ENCODE measurements around the gene MLLT3.

Gene MLLT3

DNA sequence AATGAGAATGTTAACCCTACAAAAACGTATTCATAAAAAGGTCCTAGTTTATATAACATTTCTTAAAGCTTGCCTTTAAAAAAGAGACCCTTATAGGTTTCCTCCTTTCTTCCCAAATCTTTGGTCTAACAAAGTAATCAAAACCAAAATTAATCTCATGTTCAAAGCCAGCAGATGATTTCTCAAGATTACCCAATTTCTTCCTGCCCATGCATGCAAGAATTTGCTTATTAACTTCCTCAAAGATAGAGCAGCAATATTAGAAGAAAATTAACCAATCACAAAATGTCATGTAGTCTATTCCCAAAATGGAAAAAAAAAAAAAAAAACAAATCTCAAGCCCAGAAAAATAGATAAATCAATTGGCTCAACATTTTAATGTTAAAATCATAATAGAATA is 114.9 kb downstream of the MLLT3 start:
- no peak for DNase-seq

DNA sequence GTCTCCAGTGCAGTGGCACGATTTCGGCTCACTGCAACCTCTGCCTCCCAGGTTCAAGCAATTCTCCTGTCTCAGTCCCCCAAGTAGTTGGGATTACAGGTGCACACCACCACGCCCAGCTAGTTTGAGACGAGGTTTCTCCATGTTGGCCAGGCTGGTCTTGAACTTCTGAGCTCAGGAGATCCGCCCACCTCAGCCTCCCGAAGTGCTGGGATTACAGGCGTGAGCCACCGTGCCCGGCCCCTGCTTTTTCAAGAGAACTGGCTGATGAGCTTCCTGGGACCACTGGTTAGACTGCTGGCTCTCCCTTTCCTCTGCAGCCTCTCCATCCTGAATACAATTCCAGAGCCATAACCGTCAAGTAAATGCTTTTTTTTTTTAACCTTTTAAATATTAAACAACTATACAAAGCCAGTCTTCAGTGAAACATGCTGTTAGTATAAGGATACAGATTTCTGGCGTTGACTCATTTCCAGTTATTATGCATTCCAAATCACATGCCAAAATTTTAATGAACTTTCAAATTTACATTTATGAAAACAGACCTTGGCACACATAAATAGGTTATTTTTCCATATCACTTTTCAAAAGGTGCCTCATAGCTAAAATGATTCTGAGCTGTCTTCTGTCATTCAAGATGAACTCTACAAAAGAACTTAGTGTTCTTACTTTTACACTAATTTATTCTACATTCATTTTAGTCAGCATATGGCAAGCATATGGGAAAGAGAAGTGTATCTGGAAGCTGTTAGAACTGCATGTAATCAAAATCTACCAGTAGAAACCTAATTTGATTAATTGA is 116.0 kb downstream of the MLLT3 start:
- no peak for DNase-seq

DNA sequence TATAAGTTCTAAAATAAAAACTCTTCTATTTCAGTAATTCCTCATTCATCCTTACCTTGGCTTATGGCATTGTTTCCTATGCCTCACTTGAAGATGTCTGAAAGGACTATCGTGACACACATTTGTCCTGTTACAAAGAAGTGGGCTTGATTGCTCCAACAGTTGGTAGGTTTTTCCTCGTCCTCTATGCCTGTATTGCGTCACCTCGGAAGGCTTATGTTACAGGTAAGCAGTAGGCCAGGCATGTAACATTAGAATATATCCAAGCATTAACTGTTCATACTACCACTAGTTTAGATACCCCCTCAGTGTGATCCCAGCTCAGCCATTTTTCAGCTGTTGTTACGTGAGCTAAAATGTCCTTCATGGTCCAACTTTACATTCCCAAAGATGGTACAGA is 116.7 kb downstream of the MLLT3 start:
- no peak for DNase-seq

DNA sequence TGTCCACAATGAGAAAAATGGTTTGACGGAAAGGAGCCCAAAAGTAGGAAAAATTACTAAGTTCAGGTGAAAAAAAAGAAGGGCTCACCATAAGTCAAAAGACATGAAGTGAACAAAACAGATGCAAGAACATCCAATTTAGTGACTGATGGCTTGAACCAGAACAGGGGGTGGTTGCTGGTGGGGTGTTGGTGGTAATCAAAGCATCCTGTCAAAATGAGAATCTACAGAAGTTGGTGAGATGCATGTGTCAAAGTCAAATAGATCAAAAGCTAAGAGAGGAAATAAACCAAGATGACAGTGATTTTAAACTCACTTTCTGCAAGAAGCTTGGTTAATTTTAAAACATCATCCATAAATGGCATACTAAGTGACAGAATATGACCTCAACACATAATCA is 117.4 kb downstream of the MLLT3 start:
- no peak for DNase-seq

DNA sequence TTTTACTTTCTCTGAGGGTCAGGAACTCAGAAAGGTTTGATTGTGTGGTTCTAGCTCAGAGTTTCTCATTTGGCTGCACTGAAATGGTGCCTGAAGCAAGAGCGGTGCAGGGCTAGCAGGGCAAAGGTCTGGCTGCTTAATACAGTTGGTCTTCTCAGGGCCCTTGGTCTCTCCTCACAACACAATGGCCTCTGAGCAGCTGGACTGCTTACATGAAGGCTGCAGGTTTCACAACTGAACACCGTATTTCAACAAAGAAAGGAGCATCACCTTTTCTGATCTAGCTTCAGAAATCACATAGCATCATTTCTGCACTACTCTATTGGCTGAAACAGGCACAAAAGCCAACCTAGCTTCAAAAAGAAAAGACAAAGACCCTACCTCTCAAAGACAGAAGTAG is 122.2 kb downstream of the MLLT3 start:
- DNase-seq = no peak

DNA sequence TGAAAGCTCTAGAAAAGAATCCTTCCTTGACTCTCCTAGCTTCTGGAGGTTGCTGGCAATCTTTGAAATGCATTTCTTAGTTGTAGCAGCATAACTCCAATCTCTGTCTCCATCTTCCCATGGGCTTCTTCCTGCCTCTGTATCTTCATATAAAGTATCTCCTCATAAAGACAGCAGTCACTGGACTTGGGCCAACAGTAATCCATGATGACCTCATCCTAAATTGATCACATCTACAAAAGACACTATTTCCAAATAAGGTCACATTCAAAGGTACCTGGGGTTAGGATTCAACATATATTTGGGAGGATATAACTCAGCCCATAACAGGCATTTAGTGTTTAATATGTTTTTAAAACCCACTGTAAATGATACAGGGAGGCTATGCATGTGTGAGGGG is 123.3 kb downstream of the MLLT3 start:
- no peak for DNase-seq

DNA sequence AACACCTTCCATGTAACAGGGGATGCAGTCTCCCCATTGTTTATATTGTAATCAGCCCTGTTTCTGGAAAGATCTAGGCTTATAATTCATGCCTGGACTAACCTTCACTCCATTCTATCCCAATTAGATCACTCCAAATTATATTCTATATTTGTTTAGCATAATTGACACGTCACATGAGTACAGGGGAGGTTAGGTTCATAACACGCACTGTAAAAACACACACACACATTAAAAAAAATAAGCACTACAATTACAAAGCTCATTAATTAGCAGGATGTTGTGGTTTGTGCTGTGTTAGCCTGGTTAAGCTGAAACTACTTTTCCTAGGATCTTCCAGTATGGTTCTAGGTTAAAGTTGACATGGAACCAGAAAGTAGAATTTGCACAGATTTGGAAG is 126.0 kb downstream of the MLLT3 start:
- DNase-seq = no peak

DNA sequence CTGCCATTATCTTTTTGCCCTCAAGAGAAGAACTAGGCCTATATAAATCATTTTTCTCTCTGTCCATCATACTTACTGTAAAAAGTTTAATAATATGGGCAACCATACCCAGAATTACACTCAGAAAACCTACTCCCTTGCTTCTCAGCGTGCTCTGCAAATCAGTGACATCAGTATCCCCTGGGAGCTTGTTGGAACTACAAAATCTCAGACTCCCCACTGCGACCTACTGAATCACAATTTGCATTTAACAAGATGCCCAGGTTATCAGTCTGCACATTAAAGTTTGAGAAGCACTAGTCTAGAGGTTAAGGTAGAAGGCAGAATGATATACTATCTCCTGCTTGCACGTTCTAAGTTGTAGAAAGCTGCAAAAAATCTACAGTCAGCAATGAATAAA is 127.2 kb downstream of the MLLT3 start:
- no peak for DNase-seq

DNA sequence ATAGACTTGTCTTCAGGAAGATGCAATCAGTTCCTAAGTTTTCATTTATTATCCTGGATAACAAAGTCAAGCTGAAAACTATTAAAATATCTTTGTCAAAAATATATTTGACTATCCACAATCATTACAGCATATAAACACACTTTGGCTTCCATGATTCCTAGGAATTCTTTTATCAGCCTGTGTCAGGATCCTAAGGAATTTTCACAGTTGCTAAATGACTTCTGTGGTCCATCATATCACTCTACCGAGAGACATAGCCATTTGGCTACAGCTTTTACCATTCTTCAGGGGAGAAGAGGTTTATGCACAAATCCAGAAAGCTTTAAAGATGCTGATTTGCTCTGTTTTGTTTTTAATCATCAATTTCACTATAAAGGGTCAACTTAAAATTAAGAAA is 128.3 kb downstream of the MLLT3 start:
- DNase-seq = no peak

DNA sequence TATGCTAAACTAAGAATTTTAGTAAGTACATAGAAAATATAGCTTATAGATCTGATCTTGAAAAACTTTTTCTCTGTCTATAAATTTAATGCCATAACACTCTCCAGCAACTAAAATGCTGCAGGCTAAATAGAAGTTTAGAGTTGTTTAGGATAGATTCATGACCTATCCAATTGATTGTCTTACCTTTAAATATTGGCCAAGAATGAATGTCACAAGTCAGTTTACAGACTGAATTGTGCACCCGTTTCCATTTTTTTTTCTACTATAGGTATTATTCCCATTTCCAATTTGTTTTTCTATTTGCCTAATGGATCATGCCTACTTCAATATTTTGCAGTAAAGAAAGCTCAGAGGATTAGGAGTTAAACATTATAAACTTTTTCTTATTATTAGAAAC is 129.5 kb downstream of the MLLT3 start:
- DNase-seq = no peak

DNA sequence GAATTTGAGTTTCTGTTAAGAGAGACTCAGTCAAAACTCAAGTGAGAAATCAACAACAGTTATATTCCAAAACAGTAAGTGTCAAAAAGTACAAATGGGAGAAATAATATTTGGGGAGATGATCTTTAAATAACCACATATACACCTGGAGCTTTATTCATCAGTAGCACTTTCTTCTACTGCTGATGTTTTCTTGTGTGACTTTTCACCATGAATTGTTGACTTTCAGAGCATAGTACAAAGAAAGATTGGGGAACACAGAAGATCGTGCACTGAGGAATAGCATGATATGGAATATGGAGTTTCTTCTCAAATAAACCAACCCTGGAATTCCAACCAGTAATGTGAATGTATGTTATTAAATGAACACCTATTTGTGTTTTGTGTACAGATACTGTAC is 130.7 kb downstream of the MLLT3 start:
- no peak for DNase-seq

DNA sequence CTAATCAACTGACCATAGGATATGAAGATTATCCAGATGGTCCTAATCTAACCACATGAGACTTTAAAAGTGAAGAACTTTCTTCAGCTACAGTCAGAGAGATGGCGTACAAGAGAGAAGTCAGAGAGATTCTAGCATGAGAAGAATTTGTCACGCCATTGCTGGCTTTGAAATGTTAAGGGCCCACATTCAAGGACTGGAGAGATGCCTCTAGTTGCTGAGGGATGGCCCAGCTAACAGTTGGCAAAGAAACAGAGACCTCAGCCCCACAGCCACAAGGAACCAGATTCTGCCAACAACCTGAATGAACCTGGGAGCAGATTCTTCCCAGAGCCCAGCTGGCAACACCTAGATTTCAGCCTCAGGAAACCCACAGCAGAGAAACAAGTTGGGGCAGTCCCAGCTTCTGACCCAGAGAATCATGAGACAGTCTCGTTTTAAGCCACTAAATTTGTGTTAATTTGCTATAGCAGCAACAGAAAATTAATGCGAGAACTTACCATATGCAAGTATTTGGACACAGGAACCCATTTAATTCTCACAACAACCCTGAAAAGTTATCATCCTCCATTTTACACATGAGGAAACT is 132.0 kb downstream of the MLLT3 start:
- DNase-seq = no peak

DNA sequence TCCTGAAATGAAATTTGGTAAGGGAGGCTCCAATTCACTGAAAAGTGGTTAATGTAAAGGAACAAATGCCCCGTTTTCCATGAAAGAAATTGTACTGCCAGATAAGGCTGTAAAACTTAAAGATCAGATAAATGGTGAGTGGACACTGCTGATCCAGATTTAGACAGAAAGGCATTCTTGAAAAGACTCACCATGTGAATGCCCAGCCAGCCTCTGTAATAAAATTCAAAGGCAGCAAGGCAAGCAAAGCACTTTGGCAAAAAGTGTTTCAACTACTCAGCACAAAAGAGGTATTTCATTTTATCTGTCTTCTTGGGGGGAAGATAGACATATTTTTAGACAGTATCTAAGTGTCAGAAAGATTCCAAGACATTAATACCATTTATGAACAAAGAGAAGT is 133.6 kb downstream of the MLLT3 start:
- no peak for DNase-seq

DNA sequence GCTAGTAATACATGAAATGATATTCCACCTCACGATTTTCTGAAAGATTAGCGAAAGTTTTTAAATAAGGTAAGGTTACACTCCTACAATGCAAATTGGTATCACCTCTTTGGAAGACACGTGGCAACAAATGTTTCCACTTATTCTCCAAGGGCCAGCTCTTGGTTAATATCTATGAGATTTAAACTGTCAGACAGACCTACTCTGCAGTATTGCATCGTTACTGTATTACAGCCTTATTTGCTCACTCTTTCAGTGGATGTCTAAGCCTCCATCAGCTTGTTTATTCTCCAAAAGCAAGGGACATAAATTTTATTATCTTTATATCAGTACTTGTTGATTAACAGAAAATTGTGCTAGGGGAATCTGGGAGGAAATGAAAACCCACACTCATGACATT is 135.7 kb downstream of the MLLT3 start:
- DNase-seq = no peak

DNA sequence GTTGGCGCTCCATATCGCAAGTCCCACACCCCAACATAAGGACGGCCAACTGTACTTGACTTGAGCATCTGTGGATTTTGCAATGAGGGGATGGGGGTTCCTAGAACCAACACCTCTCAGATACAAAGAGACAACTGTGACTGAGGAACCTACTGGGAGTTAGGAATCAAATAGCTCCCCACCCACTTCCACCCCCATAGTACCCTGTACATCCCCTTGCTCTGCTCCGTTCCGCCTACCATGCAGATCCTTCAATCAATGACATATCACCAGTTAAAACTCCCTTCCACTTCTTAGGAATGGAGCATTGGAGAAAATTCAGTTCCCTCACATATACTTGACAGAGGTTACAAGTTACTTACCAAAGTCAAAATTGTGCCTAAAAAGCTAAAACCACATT is 140.9 kb downstream of the MLLT3 start:
- no peak for DNase-seq

DNA sequence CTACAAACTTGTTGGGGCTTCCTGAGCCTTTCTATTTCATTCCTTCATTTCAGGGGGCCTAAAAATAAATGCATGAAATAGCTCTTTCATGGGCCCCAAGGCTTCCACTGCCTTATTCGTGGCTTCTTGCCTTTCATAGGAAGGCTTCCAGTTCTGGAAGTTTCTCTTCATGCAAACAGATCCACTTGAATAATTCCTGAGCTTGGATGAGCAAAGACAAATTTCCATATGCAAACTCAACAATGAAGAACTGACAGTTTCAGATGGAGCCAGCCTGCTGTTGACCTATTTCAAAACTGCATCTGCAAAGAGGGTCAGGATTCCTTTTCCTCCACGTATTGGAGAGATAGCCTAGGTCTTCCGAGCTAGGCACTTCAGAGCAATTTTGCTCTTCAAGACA is 142.1 kb downstream of the MLLT3 start:
- no peak for DNase-seq

DNA sequence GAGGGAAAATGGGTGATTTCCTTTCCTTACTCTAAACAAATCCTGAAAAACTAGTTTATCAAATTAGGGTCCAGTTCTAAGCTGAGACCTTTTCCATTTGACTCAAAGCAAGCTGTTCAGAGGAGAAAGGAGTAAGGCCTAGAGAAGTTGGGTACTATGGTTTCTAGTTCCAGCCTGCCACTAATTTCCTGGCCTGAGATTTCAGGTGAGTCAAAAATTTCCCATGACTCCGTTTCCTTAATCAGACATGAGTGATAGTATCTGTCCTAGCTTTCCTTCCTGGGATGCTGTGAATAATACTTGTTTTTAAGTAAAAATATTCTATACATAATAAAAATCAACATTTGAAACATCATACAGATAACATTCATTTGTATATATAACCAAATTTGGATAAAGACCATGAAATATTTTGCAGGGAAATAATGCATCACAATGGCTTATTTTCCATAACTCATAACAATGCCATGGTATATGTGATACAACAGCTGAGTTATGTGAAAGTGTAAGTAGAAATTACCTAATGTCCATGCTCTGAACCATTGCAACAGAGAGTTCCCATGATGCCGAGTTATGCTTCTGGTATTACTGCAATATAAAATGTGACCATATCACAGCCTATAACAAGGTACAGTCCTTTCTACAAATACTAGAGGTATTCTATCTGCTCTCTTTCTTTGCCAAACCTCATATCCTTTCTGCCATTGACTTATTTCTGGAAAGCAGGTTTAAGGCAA is 142.7 kb downstream of the MLLT3 start:
- DNase-seq = no peak

DNA sequence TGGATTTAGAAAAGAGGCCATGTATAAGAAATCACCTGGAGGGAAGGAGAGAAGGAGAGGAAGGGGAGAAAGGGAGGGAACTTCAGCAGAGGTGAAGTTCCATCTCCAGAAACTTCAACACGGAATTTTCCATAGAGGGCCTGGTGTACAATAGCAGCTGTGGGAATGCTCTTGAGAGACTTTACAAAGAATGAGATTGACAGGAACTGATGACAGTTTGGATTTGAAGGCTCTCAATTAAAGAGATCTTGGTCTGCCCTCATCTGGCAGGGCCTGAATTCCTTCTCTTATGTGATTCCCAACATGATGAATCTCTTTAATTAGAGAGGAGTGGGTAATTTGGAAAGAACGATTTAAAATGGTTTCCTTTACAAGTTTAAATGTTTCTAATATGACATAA is 143.5 kb downstream of the MLLT3 start:
- DNase-seq = no peak

DNA sequence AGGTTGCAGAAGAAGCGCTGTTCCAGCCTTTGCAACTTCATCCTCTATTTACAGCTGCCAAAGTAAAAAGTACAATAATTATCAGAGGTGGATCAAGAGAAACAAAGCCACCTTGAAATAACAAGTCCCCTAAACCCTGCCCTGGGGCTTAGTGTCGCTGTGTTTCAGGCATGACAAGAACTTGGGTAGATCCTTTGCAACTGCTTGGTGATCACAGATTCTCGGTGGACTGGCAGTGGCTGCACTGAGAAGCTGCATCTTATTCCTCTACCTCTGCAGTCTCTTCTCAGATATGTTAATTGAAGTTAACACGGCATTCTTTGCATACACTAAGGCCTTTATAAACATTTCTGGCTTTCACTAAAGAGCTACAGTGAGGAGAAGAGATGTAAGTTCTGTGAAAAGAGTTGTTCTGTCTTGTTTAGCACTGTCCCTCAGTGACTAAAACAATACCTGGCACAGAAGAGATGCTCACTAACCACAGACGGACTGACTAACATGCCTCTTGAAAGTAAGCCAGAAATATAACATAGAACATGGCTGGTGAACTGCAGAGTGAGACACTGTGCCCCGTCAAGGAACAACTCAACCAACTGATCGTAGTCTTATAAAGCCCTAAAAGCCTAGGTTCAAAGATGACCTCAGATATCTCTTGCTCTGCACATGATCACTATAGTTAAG is 144.2 kb downstream of the MLLT3 start:
- DNase-seq = no peak

DNA sequence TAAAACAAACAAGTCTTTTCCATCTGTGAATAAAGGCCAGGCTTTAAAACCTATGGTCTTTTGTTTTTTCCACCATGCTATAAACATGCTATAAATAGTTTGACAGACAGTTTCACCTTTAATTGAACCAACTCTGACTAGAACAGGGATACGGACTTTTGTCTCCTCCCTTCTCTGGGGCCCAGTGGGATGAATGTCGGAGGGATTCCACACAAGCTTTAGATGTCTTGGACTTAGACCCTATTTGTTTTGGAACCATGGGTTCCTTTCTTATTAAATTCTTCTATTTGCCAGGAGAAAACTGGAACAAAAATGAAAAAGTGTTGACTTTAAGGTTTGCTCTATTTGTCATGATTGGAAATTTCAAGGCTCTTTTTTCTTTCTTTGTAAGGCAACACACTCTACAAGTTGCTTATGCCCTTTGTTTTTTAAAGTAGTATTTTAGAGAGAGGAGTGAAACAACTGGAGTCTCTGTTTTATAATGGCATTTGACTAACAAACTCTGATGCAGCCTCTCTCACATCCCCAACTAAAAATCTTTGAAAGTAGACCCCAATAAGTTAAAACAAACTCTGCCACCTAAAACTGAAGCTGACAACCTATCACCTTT is 145.3 kb downstream of the MLLT3 start:
- DNase-seq = no peak

DNA sequence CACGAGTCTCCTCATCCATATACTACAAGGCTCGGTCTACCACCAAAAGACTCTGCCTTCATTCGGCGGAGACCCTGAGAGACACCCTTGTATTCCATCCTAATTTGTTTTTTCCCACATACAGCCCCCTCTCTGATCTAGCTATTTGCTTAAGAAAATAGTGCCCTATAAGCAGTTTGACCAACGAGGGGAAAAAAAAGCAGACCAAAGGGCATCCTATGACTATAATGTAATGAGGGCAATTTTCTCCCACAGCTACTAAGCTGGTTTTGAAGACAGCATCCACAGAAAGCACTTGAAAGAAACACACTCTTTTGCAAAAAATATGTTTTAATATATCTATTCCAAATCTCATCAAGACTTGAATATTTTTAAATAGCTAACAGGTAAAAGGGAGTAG is 147.8 kb downstream of the MLLT3 start:
- DNase-seq = no peak

DNA sequence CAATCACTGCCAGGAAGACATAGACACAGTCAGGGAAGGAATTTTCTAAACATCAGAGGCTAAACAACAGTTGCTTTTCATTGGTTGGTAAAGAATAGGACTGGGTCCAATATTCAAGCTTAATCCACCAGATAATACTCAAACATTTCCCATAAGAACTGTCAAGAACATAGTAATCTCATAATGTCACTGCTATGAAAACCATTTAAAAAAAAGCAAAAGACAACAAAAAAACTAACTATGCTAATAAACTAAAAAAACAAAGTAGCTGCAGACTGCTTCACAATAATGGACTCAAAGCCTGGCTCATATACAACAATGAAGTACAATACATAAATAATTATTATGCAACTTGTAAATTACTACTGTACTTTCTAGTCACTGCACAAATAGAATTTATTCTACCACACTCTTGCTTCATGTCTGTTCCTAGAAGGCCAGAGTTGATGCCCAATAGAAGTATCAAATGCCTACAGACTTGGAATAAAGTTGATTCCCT is 148.7 kb downstream of the MLLT3 start:
- DNase-seq = no peak

All from NCI-H1105 treated with DMSO at 0.1 percent for 48 hours (cell line).